GM06990 (cell line): ENCODE results near the gene CNTN1.

ENCODE experiments used
- DNase-seq: peaks from one replicate; pipeline ENCODE4 v3.0.0-alpha.2; 2011; ENCODE audit not compliant: insufficient read length; ENCODE audit errors: extremely low read depth
- H3K27me3 ChIP-seq: replicated peaks from 2 replicates; pipeline ENCODE4 v1.6.0; 2011; ENCODE audit warnings: low read length; ENCODE audit not compliant: control insufficient read depth, insufficient read depth
- H3K36me3 ChIP-seq: 2 replicates; pipeline ENCODE4 v1.5.1; 2011; ENCODE audit warnings: low read length; ENCODE audit not compliant: control insufficient read depth, insufficient read depth
- H3K4me3 ChIP-seq: replicated peaks from 2 replicates; pipeline ENCODE4 v1.5.1; 2011; ENCODE audit warnings: low read depth, mild to moderate bottlenecking, control low read depth, low read length
- TF ChIP-seq, protein P1 (sequence below): IDR thresholded peaks from 2 replicates; pipeline ENCODE4 v1.5.1; 2011; ENCODE audit warnings: low read length, control low read depth, mild to moderate bottlenecking, inconsistent platforms; ENCODE audit not compliant: insufficient read depth, poor library complexity, severe bottlenecking

The CNTN1 gene

DNA sequence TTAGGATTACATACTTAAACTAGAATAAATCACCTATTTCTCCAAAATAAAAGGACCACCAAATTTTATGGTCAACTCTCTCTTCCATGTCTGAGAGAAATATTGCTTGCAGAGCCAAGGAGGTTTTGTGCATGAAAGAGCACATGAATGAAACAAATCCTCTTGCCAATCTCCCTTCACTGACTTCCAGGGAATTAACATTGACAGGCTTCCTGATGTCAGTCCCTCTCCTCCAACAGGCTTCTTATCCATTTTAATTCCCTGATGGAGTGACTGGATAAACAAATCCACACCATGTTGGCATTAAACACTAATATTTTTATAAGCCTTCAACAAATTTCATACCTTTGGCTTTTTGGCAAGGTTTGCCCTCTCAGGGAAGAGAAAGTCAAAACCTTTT lies 45.3 kb upstream of the CNTN1 start:
- DNase-seq, result no peak
- no peaks in the 10 kb centered on the region for H3K36me3 ChIP-seq
- H3K27me3 ChIP-seq, result no peaks in the 10 kb centered on the region
- no peak overlapping the region for H3K4me3 ChIP-seq
- TF ChIP-seq, protein P1, sequence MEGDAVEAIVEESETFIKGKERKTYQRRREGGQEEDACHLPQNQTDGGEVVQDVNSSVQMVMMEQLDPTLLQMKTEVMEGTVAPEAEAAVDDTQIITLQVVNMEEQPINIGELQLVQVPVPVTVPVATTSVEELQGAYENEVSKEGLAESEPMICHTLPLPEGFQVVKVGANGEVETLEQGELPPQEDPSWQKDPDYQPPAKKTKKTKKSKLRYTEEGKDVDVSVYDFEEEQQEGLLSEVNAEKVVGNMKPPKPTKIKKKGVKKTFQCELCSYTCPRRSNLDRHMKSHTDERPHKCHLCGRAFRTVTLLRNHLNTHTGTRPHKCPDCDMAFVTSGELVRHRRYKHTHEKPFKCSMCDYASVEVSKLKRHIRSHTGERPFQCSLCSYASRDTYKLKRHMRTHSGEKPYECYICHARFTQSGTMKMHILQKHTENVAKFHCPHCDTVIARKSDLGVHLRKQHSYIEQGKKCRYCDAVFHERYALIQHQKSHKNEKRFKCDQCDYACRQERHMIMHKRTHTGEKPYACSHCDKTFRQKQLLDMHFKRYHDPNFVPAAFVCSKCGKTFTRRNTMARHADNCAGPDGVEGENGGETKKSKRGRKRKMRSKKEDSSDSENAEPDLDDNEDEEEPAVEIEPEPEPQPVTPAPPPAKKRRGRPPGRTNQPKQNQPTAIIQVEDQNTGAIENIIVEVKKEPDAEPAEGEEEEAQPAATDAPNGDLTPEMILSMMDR, result no peak

DNA sequence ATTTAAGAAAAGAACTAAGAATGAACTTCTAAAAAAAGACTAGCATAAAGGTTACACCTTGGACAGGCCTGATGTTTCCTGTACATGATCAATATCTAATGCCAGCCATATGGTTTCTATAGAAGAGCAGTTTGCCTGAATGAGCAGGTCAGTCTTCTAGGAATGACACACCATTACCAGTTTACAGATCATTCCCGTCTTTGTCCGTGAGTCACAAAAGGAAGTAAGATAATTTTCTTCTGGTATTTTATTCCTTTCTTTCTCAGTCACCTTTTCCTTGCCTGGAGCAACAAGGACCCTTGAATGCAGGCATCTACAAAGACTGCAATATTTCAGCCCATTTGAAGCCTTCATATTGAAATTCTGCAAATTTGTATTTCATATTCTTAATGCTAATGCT lies 44.6 kb upstream of the CNTN1 start:
- TF ChIP-seq, protein P1, result no peak
- Histone ChIP-seq H3K27me3 (no peaks in the 10 kb centered on the region), H3K4me3 (no peak overlapping the region), H3K36me3 (no peaks in the 10 kb centered on the region)
- no peak for DNase-seq

DNA sequence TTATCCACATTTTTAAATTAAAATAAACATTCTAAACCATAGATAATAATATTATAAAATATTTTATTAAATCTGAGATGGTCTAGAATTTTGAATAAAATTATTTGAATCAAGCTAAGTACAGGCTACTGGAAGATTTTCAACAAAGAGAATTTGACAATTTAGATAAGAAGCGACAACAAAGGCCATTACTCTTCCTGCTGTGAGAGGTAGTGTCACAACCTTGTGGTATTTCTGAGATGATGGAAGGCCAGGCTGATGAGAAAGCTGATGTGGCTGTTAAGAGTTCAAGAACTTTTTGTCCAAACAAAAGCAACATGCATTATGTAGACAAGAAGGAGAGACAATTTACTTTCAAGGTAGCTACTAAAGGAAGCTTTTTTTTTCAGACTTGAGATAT lies 43.7 kb upstream of the CNTN1 start:
- TF ChIP-seq, protein P1, result no peak
- no peaks in the 10 kb centered on the region for H3K27me3 ChIP-seq
- H3K36me3 ChIP-seq, result no peaks in the 10 kb centered on the region
- no peak for DNase-seq
- H3K4me3 ChIP-seq, result no peak overlapping the region

DNA sequence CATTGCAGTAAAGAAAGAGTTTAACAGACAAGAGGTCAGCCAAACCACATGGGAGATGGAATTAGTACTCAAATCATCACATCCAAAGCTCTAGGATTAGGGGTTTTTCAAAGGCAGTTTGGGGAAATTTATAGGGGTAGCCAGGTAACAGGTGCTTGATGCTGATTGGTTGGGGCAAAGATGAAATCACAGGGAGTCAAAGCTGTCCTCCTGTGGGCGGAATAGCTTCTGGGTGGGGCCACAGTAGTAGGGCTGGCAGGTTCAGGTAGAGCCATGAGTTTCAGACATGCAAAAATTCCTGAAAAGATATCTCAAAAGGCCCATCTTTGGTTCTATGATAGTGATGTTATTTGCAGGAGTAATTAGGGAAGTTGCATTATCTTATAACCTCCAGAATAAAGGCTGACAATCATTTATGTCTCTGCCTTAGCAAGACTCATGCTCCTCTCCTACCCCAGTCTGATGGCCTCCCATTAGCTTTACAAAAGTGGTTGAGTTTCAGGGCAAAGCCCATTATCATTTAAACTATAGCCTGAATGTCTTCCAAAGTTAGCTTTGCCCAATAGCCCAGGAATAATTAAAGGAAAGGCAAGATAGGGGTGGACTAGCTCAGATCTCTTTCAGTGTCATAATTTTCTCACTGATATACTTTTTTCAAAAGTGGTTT lies 42.1 kb upstream of the CNTN1 start:
- H3K27me3 ChIP-seq, result no peaks in the 10 kb centered on the region
- no peaks in the 10 kb centered on the region for H3K36me3 ChIP-seq
- no peak for DNase-seq
- H3K4me3 ChIP-seq, result no peak overlapping the region
- TF ChIP-seq, protein P1, result no peak

DNA sequence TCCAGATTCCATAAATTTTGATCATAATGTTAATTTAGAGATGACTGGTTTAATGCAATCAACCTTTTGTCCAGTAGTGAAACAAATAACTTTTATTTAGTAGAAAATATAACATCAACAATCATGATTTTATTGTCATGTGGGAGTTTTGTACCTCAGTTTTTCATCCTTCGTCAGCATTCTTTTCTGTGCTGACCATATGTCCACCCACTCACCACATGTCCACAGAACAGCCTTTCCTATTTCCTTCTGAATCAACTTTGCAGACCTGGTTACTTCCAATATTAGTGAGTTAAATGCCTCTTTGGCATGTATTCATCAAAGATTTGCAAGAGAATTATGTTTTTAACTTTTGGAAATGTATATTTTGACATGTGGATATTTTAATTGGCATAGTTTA lies 36.8 kb upstream of the CNTN1 start:
- Histone ChIP-seq H3K27me3 (no peaks in the 10 kb centered on the region), H3K36me3 (no peaks in the 10 kb centered on the region), H3K4me3 (no peak overlapping the region)
- no peak for DNase-seq
- TF ChIP-seq, protein P1, result no peak

- no peak overlapping the region for H3K4me3 ChIP-seq
- TF ChIP-seq, protein P1, result no peak
- no peaks in the 10 kb centered on the region for H3K36me3 ChIP-seq
- DNase-seq, result no peak
- H3K27me3 ChIP-seq, result no peaks in the 10 kb centered on the region
These were observed 29.9 kb upstream of the CNTN1 start for GRCh38 chr12:40662366-40662765.
